K562 (cell line): Measurements from ENCODE around the gene TRIM75. TPM values are rescaled to one million over a fixed set of nuclear protein-coding genes. Genes with fewer than 3 reads are reported as not detected.
A peak's percentile ranks its signal among the peaks of the same experiment; 100 is the strongest.

Source experiments
- ATAC-seq: fragments of 200-7000 bp; cut with Tn5 transposase; 3 replicates; pipeline ENCODE4 v1.9.1; 2020; ENCODE audit warnings: moderate library complexity
- BruUV-seq: library from RNA; stranded (reverse); fragments of 400-500 nt; replicated peaks from 2 replicates; lab custom pipeline; 2021; lab: Mats Ljungman, UMichigan
- CTCF ChIA-PET: fragments of 300-600 bp; formaldehyde crosslinking; extraction: SDS; loops from one replicate; lab custom pipeline; 2021; ENCODE audit warnings: low intra/inter-chr PET ratio; lab: Yijun Ruan, JAX
- POLR2A ChIA-PET: fragments of 300-600, 350-650 bp; sonication (Branson Sonifier 250); formaldehyde crosslinking; extraction: SDS; loops from one replicate; lab custom pipeline; 2021; ENCODE audit warnings: antibody characterized with exemption, inconsistent platforms; lab: Yijun Ruan, JAX
- DNase-seq, 4 experiments: peaks; one replicate each; pipeline versions ENCODE4 v3.0.0 to v3.0.0-alpha.2; 2011 to 2018; ENCODE audit warnings: low spot score in 3 of 4, mixed read lengths in 3 of 4; ENCODE audit errors: extremely low read depth in 1 of 4
- FAIRE-seq: peaks from 2 replicates; lab custom pipeline; 2011; peaks lifted over from hg19 to GRCh38; lab: Jason Lieb, UNC
- H2AFZ ChIP-seq: 2 replicates; pipeline ENCODE4 v1.6.0; 2011; ENCODE audit warnings: low read depth, low read length, control low read depth, inconsistent platforms
- H3K27ac ChIP-seq: fragments of 200-600 bp; 3 replicates; pipeline ENCODE4 v1.8.0; 2011; ENCODE audit warnings: low read depth, mild to moderate bottlenecking, control low read depth, inconsistent platforms, low read length, moderate library complexity, mixed read lengths; ENCODE audit errors: extremely low read depth
- H3K27me3 ChIP-seq, 2 experiments: fragments of 300-600 bp in 1 of 2; 2 replicates in 1 of 2; 3 replicates in 1 of 2; pipeline versions ENCODE4 v1.6.0 to v1.8.0; 2011; ENCODE audit warnings: inconsistent platforms in 2 of 2, low read length in 2 of 2, mild to moderate bottlenecking in 1 of 2, mixed read lengths in 1 of 2, moderate library complexity in 1 of 2; ENCODE audit not compliant: control insufficient read depth in 2 of 2, insufficient read depth in 2 of 2
- H3K36me3 ChIP-seq: fragments of 300-600 bp; 3 replicates; pipeline ENCODE4 v1.8.0; 2011; ENCODE audit warnings: mild to moderate bottlenecking, low read length, inconsistent platforms; ENCODE audit not compliant: control insufficient read depth, insufficient read depth
- H3K4me1 ChIP-seq, 2 experiments: fragments of 200-600 bp in 1 of 2; replicated peaks in 1 of 2; 2 replicates in 1 of 2; 3 replicates in 1 of 2; pipeline versions ENCODE4 v1.5.1 to v1.8.0; 2011; ENCODE audit warnings: inconsistent platforms in 2 of 2, low read length in 2 of 2, mild to moderate bottlenecking in 1 of 2, mixed read lengths in 1 of 2, moderate library complexity in 1 of 2; ENCODE audit not compliant: control insufficient read depth in 2 of 2, insufficient read depth in 2 of 2
- H3K4me2 ChIP-seq: 2 replicates; pipeline ENCODE4 v1.6.1; 2011; ENCODE audit warnings: low read length, control low read depth, inconsistent platforms, mixed read lengths; ENCODE audit not compliant: insufficient read depth
- H3K4me3 ChIP-seq: fragments of 200-600 bp; sonication (generic), shearing (Covaris generic); 2 replicates; pipeline ENCODE4 v1.5.1; 2016; ENCODE audit warnings: control low read depth, inconsistent platforms
- H3K79me2 ChIP-seq: fragments of 200-600 bp; 3 replicates; pipeline ENCODE4 v1.8.0; 2011; ENCODE audit warnings: low read length, inconsistent platforms; ENCODE audit not compliant: control insufficient read depth, insufficient read depth
- H3K9ac ChIP-seq, 2 experiments: 2 replicates each; pipeline versions ENCODE4 v1.6.0 to v1.6.1; 2011; ENCODE audit warnings: low read depth in 2 of 2, low read length in 2 of 2, control low read depth in 1 of 2, inconsistent platforms in 1 of 2, mild to moderate bottlenecking in 1 of 2, mixed read lengths in 1 of 2; ENCODE audit not compliant: insufficient read depth in 1 of 2
- H3K9me1 ChIP-seq: one replicate; pipeline ENCODE4 v1.6.0; 2011; ENCODE audit warnings: inconsistent platforms, mild to moderate bottlenecking, low read length, moderate library complexity; ENCODE audit not compliant: control insufficient read depth, insufficient read depth
- H3K9me3 ChIP-seq: replicated peaks from 2 replicates; pipeline ENCODE4 v1.5.1; 2011; ENCODE audit warnings: low read depth, low read length, inconsistent platforms; ENCODE audit not compliant: control insufficient read depth, insufficient read depth
- H4K20me1 ChIP-seq: replicated peaks from 2 replicates; pipeline ENCODE4 v1.6.1; 2011; ENCODE audit warnings: low read length, inconsistent platforms, mixed read lengths; ENCODE audit not compliant: control insufficient read depth, insufficient read depth
- CREB3 ChIP-seq: fragments of 450-650 bp; conservative IDR thresholded peaks from 2 replicates; pipeline ENCODE4 v1.6.1; 2016; ENCODE audit warnings: missing genetic modification characterization, low read depth, mild to moderate bottlenecking, missing compliant biosample characterization, moderate library complexity
- CREB3L1 ChIP-seq: fragments of 450-650 bp; IDR thresholded peaks from 2 replicates; pipeline ENCODE4 v1.6.1; 2014; ENCODE audit warnings: low read depth, mild to moderate bottlenecking, moderate library complexity, borderline replicate concordance
- CTCF ChIP-seq, 3 experiments: IDR thresholded peaks in 2 of 3; conservative IDR thresholded peaks in 1 of 3; 2 replicates each; pipeline ENCODE4 v1.5.1; 2011 to 2012; ENCODE audit warnings: low read length in 3 of 3, mild to moderate bottlenecking in 3 of 3, control low read depth in 2 of 3, improper control_type of control experiment in 1 of 3, inconsistent platforms in 1 of 3, low read depth in 1 of 3, mixed read lengths in 1 of 3, moderate library complexity in 1 of 3; ENCODE audit not compliant: insufficient read depth in 2 of 3
- HMG20B ChIP-seq: fragments of 250-450 bp; sonication (Bioruptor Pico); IDR thresholded peaks from 2 replicates; pipeline ENCODE4 v1.5.0; 2021; ENCODE audit warnings: mild to moderate bottlenecking
- MAFG ChIP-seq: fragments of 450-650 bp; conservative IDR thresholded peaks from 2 replicates; pipeline ENCODE4 v1.6.1; 2016; ENCODE audit warnings: missing genetic modification characterization, missing compliant biosample characterization
- RAD21 ChIP-seq, 2 experiments: fragments of 250-450 bp in 1 of 2; fragments of 450-650 bp in 1 of 2; sonication (Bioruptor Pico) in 1 of 2; formaldehyde crosslinking in 1 of 2; IDR thresholded peaks in 1 of 2; conservative IDR thresholded peaks in 1 of 2; 2 replicates each; pipeline versions ENCODE4 v1.4.0 to v1.8.0; 2020 to 2022; ENCODE audit warnings: mild to moderate bottlenecking in 2 of 2, moderate library complexity in 1 of 2
- RNF219 ChIP-seq: fragments of 250-450 bp; sonication (Bioruptor Pico); IDR thresholded peaks from 2 replicates; pipeline ENCODE4 v1.5.0; 2022; ENCODE audit warnings: mild to moderate bottlenecking
- USF1 ChIP-seq: sonication (generic); formaldehyde crosslinking; IDR thresholded peaks from 2 replicates; pipeline ENCODE4 v1.9.0; 2022; ENCODE audit warnings: mild to moderate bottlenecking, missing genetic modification reagents
- ZNF121 ChIP-seq: sonication (generic); formaldehyde crosslinking; conservative IDR thresholded peaks from 2 replicates; pipeline ENCODE4 v1.8.0; 2022; ENCODE audit warnings: missing genetic modification reagents
- ZNF175 ChIP-seq: fragments of 200-800 bp; sonication (Bioruptor generic); IDR thresholded peaks from 2 replicates; pipeline ENCODE4 v1.6.1; 2016; ENCODE audit warnings: low read depth, mild to moderate bottlenecking, missing genetic modification characterization, missing compliant biosample characterization
- ZNF717 ChIP-seq: fragments of 250-450 bp; sonication (Bioruptor Pico); IDR thresholded peaks from 2 replicates; pipeline ENCODE4 v1.5.0; 2021
- WGBS: fragments of 100-300 bp; shearing (Covaris generic); methylation state at CpG from one replicate; pipeline ENCODE4 v1.1.6; 2016; ENCODE audit warnings: low coverage, mixed read lengths; ENCODE audit not compliant: insufficient coverage; ENCODE audit errors: missing lambda C conversion rate; 5-methylcytosine and 5-hydroxymethylcytosine counted together
- in situ Hi-C: fragments of 300-500 bp; cut with MboI; formaldehyde crosslinking; loops from 4 replicates; pipeline ENCODE4 v1.15.0; 2018; ENCODE audit warnings: inconsistent platforms, mixed read lengths
- intact Hi-C: fragments of 100-400 bp; cut with micrococcal nuclease; formaldehyde crosslinking; loops from 2 replicates; pipeline ENCODE4 v1.14.2; 2022
- polyA plus RNA-seq, 8 experiments: library from polyadenylated mRNA; depleted of rRNA in 4 of 8; stranded (reverse) in 5 of 8; unstranded in 3 of 8; fragments of >200 nt; fragmentation: Nextera tagmentation in 2 of 8; fragmentation: Illumina TruSeq in 1 of 8; extraction: Ambion mirVana in 2 of 8; extraction: Trizol in 1 of 8; gene quantifications; 2 replicates each; pipeline versions ENCODE4 v1.2.1 to v1.2.3, GENCODE V29; 2011 to 2014; ENCODE audit warnings: inconsistent platforms in 1 of 8, missing spikeins in 1 of 8
- total RNA-seq, 7 experiments: library from RNA; depleted of rRNA in 6 of 7; stranded (reverse); fragments of >200 nt in 6 of 7; fragmentation: Illumina TruSeq in 2 of 7; extraction: Trizol in 2 of 7; gene quantifications; 2 replicates each; pipeline versions ENCODE4 v1.2.1 to v1.2.3, GENCODE V29; 2011 to 2021; ENCODE audit warnings: low replicate concordance in 1 of 7

Gene TRIM75
- total and polyA plus RNA-seq, 9 of the 15 experiments (the other 6 are each of a cell fraction or from before 2014, with no cell fraction given), result not detected

- Histone ChIP-seq H3K9me1 (no peaks in the 10 kb centered on the region), H3K4me3 (no peak overlapping the region), H3K9me3 (no peaks in the 10 kb centered on the region), H3K79me2 (no peaks in the 10 kb centered on the region), H2AFZ (no peak overlapping the region), H3K9ac (no peak overlapping the region), H3K36me3 (no peaks in the 10 kb centered on the region), H4K20me1 (no peaks in the 10 kb centered on the region), H3K4me1 (no peaks in the 10 kb centered on the region), H3K27ac (no peak overlapping the region), H3K27me3 (peaks cover 8 to 22% of the 10 kb centered on the region in 2 experiments; a peak in 4 of 5 replicates), H3K4me2 (no peak overlapping the region)
- 0% methylated on average over 5 of the region's 5 CpGs for WGBS
- FAIRE-seq, result peak; percentile 91
- BruUV-seq, result no TSS peak
- intact Hi-C loops (no loop called here), in situ Hi-C loops (no loop called here)
- CTCF ChIA-PET, result no interaction called here
- DNase-seq, result peak; percentile 29 to 39 (median 32)
- POLR2A ChIA-PET, result no interaction called here
- ATAC-seq, result peak; percentile 99
- TF ChIP-seq CTCF (IDR thresholded peaks at IDR 0.05 in 2 of 3, conservative IDR thresholded peaks at IDR 0.05 in 1 of 3; ENCODE audit: insufficient read depth in 2 of 3, low read depth in 1 of 3, low read length in 3 of 3) (peak; percentile 45 to 58 (median 51)), RAD21 (CRISPR knock-in tag; conservative IDR thresholded peaks at IDR 0.05 in 1 of 2, IDR thresholded peaks at IDR 0.05 in 1 of 2) (peak in 1 of 2 experiments; percentile 31; a peak in 1 of 4 replicates), CREB3L1 (no peak), ZNF717 (CRISPR knock-in tag) (no peak), MAFG (tag) (no peak), USF1 (CRISPR knock-in tag) (peak; percentile 69), CREB3 (tag) (no peak), ZNF175 (no peak), RNF219 (CRISPR knock-in tag) (no peak), ZNF121 (CRISPR knock-in tag) (no peak), HMG20B (CRISPR knock-in tag) (no peak)
These were observed 36.7 kb upstream of the TRIM75 start for GRCh38 chr4:165016971-165017370.
